ENCODE data around the gene TECPR2.

DNA sequence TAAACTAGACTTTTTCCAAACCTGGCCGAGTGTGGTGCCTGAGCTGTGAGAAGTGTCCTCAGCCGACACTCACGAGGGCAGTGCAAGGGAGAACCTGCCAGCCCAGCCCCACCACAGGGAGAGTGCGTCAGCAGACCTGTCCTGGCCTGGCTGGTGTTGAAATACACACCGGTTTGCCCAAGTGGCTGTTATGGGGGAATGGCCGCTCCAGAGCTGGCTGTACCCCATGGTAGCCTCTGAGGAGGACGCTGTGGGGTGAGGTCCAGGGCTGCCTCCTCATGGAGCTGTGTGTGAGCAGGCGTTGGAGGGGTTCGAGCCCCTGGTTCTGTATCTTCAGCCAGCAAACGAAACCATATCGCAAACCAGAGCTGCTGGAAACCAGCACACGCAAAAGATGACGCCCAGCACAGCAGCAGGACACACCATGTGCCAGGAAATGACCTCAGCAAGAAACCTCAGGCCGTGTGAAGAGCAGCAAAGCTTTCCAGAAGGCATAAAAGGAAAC lies 137.5 kb downstream of the TECPR2 start:
- TF ChIP-seq, protein P1, sequence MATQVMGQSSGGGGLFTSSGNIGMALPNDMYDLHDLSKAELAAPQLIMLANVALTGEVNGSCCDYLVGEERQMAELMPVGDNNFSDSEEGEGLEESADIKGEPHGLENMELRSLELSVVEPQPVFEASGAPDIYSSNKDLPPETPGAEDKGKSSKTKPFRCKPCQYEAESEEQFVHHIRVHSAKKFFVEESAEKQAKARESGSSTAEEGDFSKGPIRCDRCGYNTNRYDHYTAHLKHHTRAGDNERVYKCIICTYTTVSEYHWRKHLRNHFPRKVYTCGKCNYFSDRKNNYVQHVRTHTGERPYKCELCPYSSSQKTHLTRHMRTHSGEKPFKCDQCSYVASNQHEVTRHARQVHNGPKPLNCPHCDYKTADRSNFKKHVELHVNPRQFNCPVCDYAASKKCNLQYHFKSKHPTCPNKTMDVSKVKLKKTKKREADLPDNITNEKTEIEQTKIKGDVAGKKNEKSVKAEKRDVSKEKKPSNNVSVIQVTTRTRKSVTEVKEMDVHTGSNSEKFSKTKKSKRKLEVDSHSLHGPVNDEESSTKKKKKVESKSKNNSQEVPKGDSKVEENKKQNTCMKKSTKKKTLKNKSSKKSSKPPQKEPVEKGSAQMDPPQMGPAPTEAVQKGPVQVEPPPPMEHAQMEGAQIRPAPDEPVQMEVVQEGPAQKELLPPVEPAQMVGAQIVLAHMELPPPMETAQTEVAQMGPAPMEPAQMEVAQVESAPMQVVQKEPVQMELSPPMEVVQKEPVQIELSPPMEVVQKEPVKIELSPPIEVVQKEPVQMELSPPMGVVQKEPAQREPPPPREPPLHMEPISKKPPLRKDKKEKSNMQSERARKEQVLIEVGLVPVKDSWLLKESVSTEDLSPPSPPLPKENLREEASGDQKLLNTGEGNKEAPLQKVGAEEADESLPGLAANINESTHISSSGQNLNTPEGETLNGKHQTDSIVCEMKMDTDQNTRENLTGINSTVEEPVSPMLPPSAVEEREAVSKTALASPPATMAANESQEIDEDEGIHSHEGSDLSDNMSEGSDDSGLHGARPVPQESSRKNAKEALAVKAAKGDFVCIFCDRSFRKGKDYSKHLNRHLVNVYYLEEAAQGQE (IDR thresholded peaks at IDR 0.05; ENCODE audit: insufficient replicate concordance, low read depth): no peak
- TF ChIP-seq POLR2AphosphoS5 (IDR thresholded peaks at IDR 0.05; ENCODE audit: low read depth) (no peak), SPI1 (IDR thresholded peaks at IDR 0.05; ENCODE audit: borderline replicate concordance, low read depth) (no peak), GABPA (IDR thresholded peaks at IDR 0.05; ENCODE audit: low read depth) (no peak)
- TF ChIP-seq, protein P2, sequence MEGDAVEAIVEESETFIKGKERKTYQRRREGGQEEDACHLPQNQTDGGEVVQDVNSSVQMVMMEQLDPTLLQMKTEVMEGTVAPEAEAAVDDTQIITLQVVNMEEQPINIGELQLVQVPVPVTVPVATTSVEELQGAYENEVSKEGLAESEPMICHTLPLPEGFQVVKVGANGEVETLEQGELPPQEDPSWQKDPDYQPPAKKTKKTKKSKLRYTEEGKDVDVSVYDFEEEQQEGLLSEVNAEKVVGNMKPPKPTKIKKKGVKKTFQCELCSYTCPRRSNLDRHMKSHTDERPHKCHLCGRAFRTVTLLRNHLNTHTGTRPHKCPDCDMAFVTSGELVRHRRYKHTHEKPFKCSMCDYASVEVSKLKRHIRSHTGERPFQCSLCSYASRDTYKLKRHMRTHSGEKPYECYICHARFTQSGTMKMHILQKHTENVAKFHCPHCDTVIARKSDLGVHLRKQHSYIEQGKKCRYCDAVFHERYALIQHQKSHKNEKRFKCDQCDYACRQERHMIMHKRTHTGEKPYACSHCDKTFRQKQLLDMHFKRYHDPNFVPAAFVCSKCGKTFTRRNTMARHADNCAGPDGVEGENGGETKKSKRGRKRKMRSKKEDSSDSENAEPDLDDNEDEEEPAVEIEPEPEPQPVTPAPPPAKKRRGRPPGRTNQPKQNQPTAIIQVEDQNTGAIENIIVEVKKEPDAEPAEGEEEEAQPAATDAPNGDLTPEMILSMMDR (IDR thresholded peaks at IDR 0.05; ENCODE audit: insufficient read depth, low read length): no peak
